Heart left ventricle (tissue), 13 donors: ENCODE results near the gene ARVCF.

ENCODE experiments used
- CTCF ChIP-seq, 12 donors: fragments of 200-600 bp; sonication (generic) in 4 of 12; IDR thresholded peaks; one replicate each; pipeline versions ENCODE4 v1.5.0 to v1.8.0; 2018 to 2022; ENCODE audit warnings: antibody characterized with exemption in 12 of 12, mild to moderate bottlenecking in 5 of 12
- POLR2A ChIP-seq, 2 donors: fragments of 450-650 bp; IDR thresholded peaks; one replicate each; pipeline ENCODE4 v1.6.1; 2017; ENCODE audit warnings: antibody characterized with exemption in 2 of 2, mild to moderate bottlenecking in 2 of 2, moderate library complexity in 2 of 2
- donor health status: ischemic (EF 13 %, LVEDD 7.1; RV severe dilation, severe dysfunction).
- donor health status: DM: no; HTN: yes; CAD: no.
- donor health status: DM: no; HTN: no; CAD: no.
- donor health status: ischemic (EF 25% LVEDD 6.9; RV normal size, moderate dysfunction).
- donor health status: ischemic (EF 25% LVEDD 5.7; RV mildly dilated, moderate dysfunction).
- donor health status: ischemic (EF 35%, LVEDD 5.7; RV mildly dilated, moderate dysfunction).
- donor health status: nonischemic (EF 11% LVEDD 7.7; RV severe dilation, severe dysfunction).
- donor health status: DM: yes; HTN: yes; CAD: no.
- donor health status: PGD.
- donor health status: ischemic (EF 29% LVEDD 5.4; RV normal size, mild dysfunction).
- donor health status: nonischemic (EF 23%, LVEDD 6.1; RV moderate dilation, normal function).

- TF ChIP-seq POLR2A (IDR thresholded peaks at IDR 0.05) (no peak), CTCF (IDR thresholded peaks at IDR 0.05) (no peak)
Measured at GRCh38 chr22:19974935-19975706, 41.5 kb downstream of the ARVCF start.
